ENCODE results near the gene CEP131.

- TF ChIP-seq CTCF (IDR thresholded peaks at IDR 0.05) (no peak), POLR2A (IDR thresholded peaks at IDR 0.05) (no peak)
These were observed 47.5 kb upstream of the CEP131 start for GRCh38 chr17:81270279-81270678.
